GM23248 (cell line): ENCODE data around the gene APP. TPM values are rescaled to one million over a fixed set of nuclear protein-coding genes. Genes with fewer than 3 reads are reported as not detected.

Source experiments
- DNase-seq: peaks from one replicate; pipeline ENCODE4 v3.0.0-alpha.2; 2015
- H2AFZ ChIP-seq: fragments of 200-600 bp; sonication (generic); 2 replicates; pipeline ENCODE4 v1.6.1; 2016; ENCODE audit warnings: antibody characterized with exemption
- H3F3A ChIP-seq: fragments of 200-600 bp; sonication (generic); 2 replicates; pipeline ENCODE4 v1.6.1; 2016; ENCODE audit warnings: mild to moderate bottlenecking, antibody characterized with exemption, mixed run types; ENCODE audit not compliant: insufficient read depth
- H3K27ac ChIP-seq: fragments of 200-600 bp; sonication (generic); 2 replicates; pipeline ENCODE4 v1.5.1; 2016; ENCODE audit warnings: mild to moderate bottlenecking
- H3K27me3 ChIP-seq: fragments of 200-600 bp; sonication (generic); replicated peaks from 2 replicates; pipeline ENCODE4 v1.6.1; 2016; ENCODE audit warnings: mild to moderate bottlenecking; ENCODE audit not compliant: insufficient read depth
- H3K36me3 ChIP-seq: fragments of 200-600 bp; sonication (generic); 2 replicates; pipeline ENCODE4 v1.6.1; 2016; ENCODE audit warnings: low read depth, mild to moderate bottlenecking
- H3K4me1 ChIP-seq: fragments of 200-600 bp; sonication (generic); 2 replicates; pipeline ENCODE4 v1.6.1; 2016; ENCODE audit warnings: mild to moderate bottlenecking; ENCODE audit not compliant: insufficient read depth
- H3K4me2 ChIP-seq: fragments of 200-600 bp; sonication (generic); one replicate; pipeline ENCODE4 v1.6.1; 2016; ENCODE audit warnings: mild to moderate bottlenecking; ENCODE audit not compliant: unreplicated experiment
- H3K4me3 ChIP-seq: fragments of 200-600 bp; sonication (generic); 2 replicates; pipeline ENCODE4 v1.5.1; 2016; ENCODE audit warnings: mild to moderate bottlenecking
- H3K79me2 ChIP-seq: fragments of 200-600 bp; sonication (generic); 2 replicates; pipeline ENCODE4 v1.6.1; 2016; ENCODE audit warnings: mild to moderate bottlenecking; ENCODE audit not compliant: insufficient read depth
- H3K9ac ChIP-seq: fragments of 200-600 bp; sonication (generic); 2 replicates; pipeline ENCODE4 v1.6.1; 2016; ENCODE audit warnings: mild to moderate bottlenecking
- H3K9me2 ChIP-seq: fragments of 200-600 bp; sonication (generic); 2 replicates; pipeline ENCODE4 v1.6.1; 2016; ENCODE audit warnings: mixed run types, mild to moderate bottlenecking, moderate library complexity; ENCODE audit not compliant: insufficient read depth
- H3K9me3 ChIP-seq: fragments of 200-600 bp; sonication (generic); one replicate; pipeline ENCODE4 v1.6.1; 2017; ENCODE audit warnings: low read depth
- H4K20me1 ChIP-seq: fragments of 200-600 bp; sonication (generic); 2 replicates; pipeline ENCODE4 v1.6.0; 2016; ENCODE audit not compliant: insufficient read depth
- EZH2 ChIP-seq: fragments of 200-600 bp; sonication (generic); IDR thresholded peaks from 2 replicates; pipeline ENCODE4 v1.6.1; 2018; ENCODE audit warnings: antibody characterized with exemption, mild to moderate bottlenecking; ENCODE audit not compliant: insufficient read depth, poor library complexity, severe bottlenecking
- EZH2phosphoT487 ChIP-seq: fragments of 200-600 bp; sonication (generic); IDR thresholded peaks from 2 replicates; pipeline ENCODE4 v1.6.1; 2018; ENCODE audit warnings: antibody characterized with exemption, moderate library complexity, mild to moderate bottlenecking, low read depth; ENCODE audit not compliant: insufficient read depth
- WGBS, 2 experiments: methylation state at CpG; one replicate each; pipeline ENCODE4 v1.1.6; 2015 to 2017; ENCODE audit warnings: low lambda C conversion rate in 2 of 2, low coverage in 1 of 2; ENCODE audit errors: missing lambda C conversion rate in 2 of 2; 5-methylcytosine and 5-hydroxymethylcytosine counted together
- in situ Hi-C: fragments of 300-500 bp; cut with MboI; formaldehyde crosslinking; loops from 2 replicates; pipeline ENCODE4 v1.15.0; 2020
- polyA plus RNA-seq: library from polyadenylated mRNA; unstranded; fragments of >200 nt; fragmentation: Nextera tagmentation; extraction: Ambion mirVana; gene quantifications from 2 replicates; pipeline ENCODE4 v1.2.1, GENCODE V29; 2016
- total RNA-seq: library from RNA; depleted of rRNA; stranded (reverse); fragments of >200 nt; shearing (Covaris generic); gene quantifications from 2 replicates; pipeline ENCODE4 v1.2.3, GENCODE V29; 2014

The APP gene
- total and polyA plus RNA-seq, 2 experiments from 2014 or later, result 35.0 to 292 TPM

GRCh38 chr21:25963181-25963580, 207.4 kb downstream of the APP start:
- in situ Hi-C loops, result no loop called here
- Histone ChIP-seq H3K79me2 (no peaks in the 10 kb centered on the region), H4K20me1 (no peaks in the 10 kb centered on the region), H3K9me3 (no peaks in the 10 kb centered on the region), H3K4me2 (no peak overlapping the region), H3K27ac (no peak overlapping the region), H3K27me3 (no peaks in the 10 kb centered on the region), H3K36me3 (no peaks in the 10 kb centered on the region), H3K4me3 (no peak overlapping the region), H2AFZ (no peak overlapping the region), H3F3A (peaks cover 9% of the 10 kb centered on the region; the same call in 1 of the 2 replicates), H3K9me2 (no peaks in the 10 kb centered on the region), H3K4me1 (0 out of 2 replicates have a peak, but pooled peaks cover 3% of the 10 kb centered on the region), H3K9ac (no peak overlapping the region)
- WGBS, 2 experiments, result 70 to 78% methylated on average over 5 of the region's 5 CpGs
- peak; percentile 19 for DNase-seq
- no peak for TF ChIP-seq EZH2phosphoT487
- TF ChIP-seq EZH2, result no peak

DNA sequence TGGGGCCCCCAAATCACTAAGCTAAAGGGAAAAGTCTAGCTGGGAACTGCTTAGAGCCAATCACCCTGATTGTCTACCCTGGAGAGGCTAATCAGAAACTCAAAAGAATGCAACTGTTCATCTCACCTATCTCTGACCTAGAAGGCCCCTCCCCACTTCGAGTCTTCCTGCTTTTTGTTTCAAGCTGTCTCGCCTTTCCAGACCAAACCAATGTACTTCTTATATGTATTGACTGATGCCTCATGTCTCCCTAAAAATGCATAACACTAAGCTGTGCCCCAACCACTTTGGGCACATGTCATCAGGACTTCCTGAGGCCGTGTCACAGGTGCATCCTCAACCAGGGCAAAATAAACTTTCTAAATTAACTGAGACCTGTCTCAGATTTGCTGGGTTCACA, 209.5 kb downstream of the APP start:
- H3K27ac ChIP-seq, result no peak overlapping the region
- H3K9me2 ChIP-seq, result no peaks in the 10 kb centered on the region
- no peak overlapping the region for H3K9ac ChIP-seq
- no peaks in the 10 kb centered on the region for H3K9me3 ChIP-seq
- H4K20me1 ChIP-seq, result no peaks in the 10 kb centered on the region
- no peaks in the 10 kb centered on the region for H3K27me3 ChIP-seq
- no peak for TF ChIP-seq EZH2
- no peak for TF ChIP-seq EZH2phosphoT487
- no peak for DNase-seq
- WGBS, 2 experiments, result 94 to 100% methylated on average over 3 of the region's 3 CpGs
- in situ Hi-C loops, result no loop called here
- no peaks in the 10 kb centered on the region for H3K79me2 ChIP-seq
- no peak overlapping the region for H3K4me3 ChIP-seq
- no peaks in the 10 kb centered on the region for H3K36me3 ChIP-seq
- H3K4me1 ChIP-seq, result peaks cover 16% of the 10 kb centered on the region
- no peak overlapping the region for H2AFZ ChIP-seq
- H3F3A ChIP-seq, result peaks cover 29% of the 10 kb centered on the region; the same call in 1 of the 2 replicates
- no peak overlapping the region for H3K4me2 ChIP-seq

- no peaks in the 10 kb centered on the region for H3K27me3 ChIP-seq
- in situ Hi-C loops, result no loop called here
- no peak for TF ChIP-seq EZH2
- TF ChIP-seq EZH2phosphoT487, result no peak
- no peaks in the 10 kb centered on the region for H3K79me2 ChIP-seq
- H3K27ac ChIP-seq, result no peak overlapping the region
- no peak overlapping the region for H3K4me2 ChIP-seq
- no peaks in the 10 kb centered on the region for H4K20me1 ChIP-seq
- H3K9me3 ChIP-seq, result no peaks in the 10 kb centered on the region
- 98 to 100% methylated on average over 4 of the region's 4 CpGs for WGBS, 2 experiments
- no peak overlapping the region for H3K9ac ChIP-seq
- no peak overlapping the region for H3K4me3 ChIP-seq
- no peak overlapping the region for H2AFZ ChIP-seq
- H3K4me1 ChIP-seq, result peaks cover 16% of the 10 kb centered on the region
- H3K9me2 ChIP-seq, result no peaks in the 10 kb centered on the region
- H3K36me3 ChIP-seq, result peaks cover 2% of the 10 kb centered on the region; the same call in 1 of the 2 replicates
- H3F3A ChIP-seq, result peaks cover 29% of the 10 kb centered on the region; the same call in 1 of the 2 replicates
- no peak for DNase-seq
These were observed 210.2 kb downstream of the APP start for GRCh38 chr21:25960402-25960801.

DNA sequence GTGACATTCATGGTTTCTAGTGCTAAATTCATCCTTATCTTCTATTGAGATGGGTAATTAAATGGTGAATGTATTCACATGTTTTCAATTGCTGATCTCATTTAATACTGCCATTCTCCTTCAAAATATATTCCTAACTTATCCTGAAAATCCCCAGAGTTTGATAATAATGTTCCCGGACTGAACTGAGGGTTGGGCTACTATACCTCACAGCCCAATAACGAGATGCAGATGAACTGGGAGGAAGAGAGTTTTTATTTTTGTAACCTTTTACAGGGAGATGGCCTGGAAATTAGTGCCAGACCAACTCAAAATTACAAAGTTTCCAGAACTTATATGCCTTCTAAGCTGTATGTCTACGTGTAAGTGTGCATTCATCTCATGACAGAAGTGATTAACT, 210.8 kb downstream of the APP start:
- Histone ChIP-seq H3K9me3 (no peaks in the 10 kb centered on the region), H3K36me3 (peaks cover 7% of the 10 kb centered on the region; the same call in 1 of the 2 replicates), H3K27me3 (no peaks in the 10 kb centered on the region), H4K20me1 (no peaks in the 10 kb centered on the region), H3K4me1 (peaks cover 16% of the 10 kb centered on the region), H3K9me2 (no peaks in the 10 kb centered on the region), H3F3A (peaks cover 29% of the 10 kb centered on the region; the same call in 1 of the 2 replicates), H3K9ac (no peak overlapping the region), H2AFZ (no peak overlapping the region), H3K27ac (no peak overlapping the region), H3K4me3 (no peak overlapping the region), H3K79me2 (no peaks in the 10 kb centered on the region), H3K4me2 (no peak overlapping the region)
- TF ChIP-seq EZH2phosphoT487, result no peak
- no peak for TF ChIP-seq EZH2
- 56 to 61% methylated on average over 3 of the region's 3 CpGs for WGBS, 2 experiments
- in situ Hi-C loops, result no loop called here
- DNase-seq, result no peak
